ENCODE measurements around the gene CCNDBP1.

DNA sequence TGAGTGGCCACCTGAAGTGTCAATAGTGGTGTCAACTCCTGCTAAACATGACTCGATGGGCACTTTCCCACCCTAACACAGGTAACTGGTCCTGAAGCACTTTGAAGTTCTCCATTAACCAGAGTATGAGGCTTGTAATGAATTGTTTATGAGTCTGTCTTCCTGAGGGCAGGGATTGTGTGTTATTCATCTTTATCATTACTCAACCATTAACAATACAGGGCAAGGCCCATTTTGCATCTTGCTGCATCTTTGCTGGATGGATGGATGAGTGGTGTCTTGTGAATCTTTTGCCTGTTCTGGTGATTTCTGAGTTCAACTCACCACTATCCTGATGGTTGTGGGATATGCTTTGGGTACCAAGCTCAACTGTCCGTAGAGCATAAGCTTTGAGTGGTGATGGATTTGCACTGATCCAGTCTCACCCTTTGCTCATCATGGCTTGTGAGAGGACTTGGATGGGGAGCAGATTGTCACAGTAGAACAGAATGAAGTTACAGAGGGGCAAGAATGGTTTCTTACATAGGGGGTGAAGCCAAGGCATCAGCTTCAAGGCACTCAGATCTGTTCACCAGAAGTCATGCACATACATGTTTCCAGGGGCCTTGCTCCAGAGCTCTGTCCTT lies 57.9 kb downstream of the CCNDBP1 start:
- TF ChIP-seq CTCF (IDR thresholded peaks at IDR 0.05; ENCODE audit: low read length) = no peak
- TF ChIP-seq EZH2phosphoT487 (IDR thresholded peaks at IDR 0.05; ENCODE audit: low read length) = no peak

Measured in MM.1S (cell line).